ENCODE data around the gene PTH.

Gene PTH

GRCh38 chr11:13448876-13449275 lies 46.9 kb downstream of the PTH start:
- DNase-seq = no peak

GRCh38 chr11:13446444-13446843 lies 49.4 kb downstream of the PTH start:
- no peak for DNase-seq

GRCh38 chr11:13445588-13445987 lies 50.2 kb downstream of the PTH start:
- no peak for DNase-seq

Measured in retina (tissue), 1 donor.